IgD-negative memory B cell (primary cell): ENCODE results near the gene EYS. TPM values are rescaled to one million over a fixed set of nuclear protein-coding genes. Genes with fewer than 3 reads are reported as not detected.

Experiments used
- H3K27ac Mint-ChIP-seq, 3 donors: one replicate each; pipeline ENCODE4 v1.8.0; 2020 to 2022; ENCODE audit warnings: mild to moderate bottlenecking in 3 of 3, mixed read lengths in 3 of 3, moderate library complexity in 1 of 3
- H3K27me3 Mint-ChIP-seq: one replicate; pipeline ENCODE4 v1.8.0; 2021; ENCODE audit warnings: mixed read lengths
- H3K36me3 Mint-ChIP-seq: one replicate; pipeline ENCODE4 v1.8.0; 2020; ENCODE audit warnings: mild to moderate bottlenecking, mixed read lengths
- H3K4me1 Mint-ChIP-seq, 3 donors: one replicate each; pipeline ENCODE4 v1.8.0; 2020 to 2022; ENCODE audit warnings: mixed read lengths in 3 of 3, mild to moderate bottlenecking in 1 of 3
- H3K4me3 Mint-ChIP-seq, 4 donors: one replicate each; pipeline ENCODE4 v1.8.0; 2020 to 2022; ENCODE audit warnings: mild to moderate bottlenecking in 4 of 4, mixed read lengths in 4 of 4, moderate library complexity in 3 of 4
- H3K9me3 Mint-ChIP-seq, 3 donors: one replicate each; pipeline ENCODE4 v1.8.0; 2020 to 2021; ENCODE audit warnings: mixed read lengths in 3 of 3, mild to moderate bottlenecking in 1 of 3
- polyA plus RNA-seq: library from polyadenylated mRNA; unstranded; fragments of 300-500 nt; fragmentation: Illumina TruSeq; gene quantifications from one replicate; pipeline ENCODE4 v1.2.3, GENCODE V29; 2021

Gene EYS
- polyA plus RNA-seq, 1 donor from 2014 or later, result 0.04 TPM

DNA sequence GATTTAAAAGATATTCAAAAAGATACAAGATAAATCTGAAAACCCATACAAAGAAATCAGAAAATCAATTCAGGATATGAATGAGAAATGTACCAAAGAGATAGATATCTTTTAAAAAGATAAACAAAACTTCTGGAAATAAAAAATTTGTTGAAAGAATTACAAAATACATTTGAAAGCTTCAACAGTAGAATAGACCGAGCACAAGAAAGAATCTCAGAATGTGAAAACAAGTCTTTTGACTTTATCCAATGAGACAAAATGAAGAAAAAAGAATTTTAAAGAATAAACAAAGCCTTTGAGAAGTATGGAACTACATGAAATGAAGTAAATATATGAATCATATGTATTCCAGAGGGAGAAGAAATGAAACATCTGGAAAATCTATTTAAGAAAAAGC, 1011.0 kb downstream of the EYS start:
- peaks cover 6 to 15% (median 7%) of the 10 kb centered on the region in 3 donors for H3K9me3 Mint-ChIP-seq
- H3K27me3 Mint-ChIP-seq, result no peaks in the 10 kb centered on the region
- H3K4me1 Mint-ChIP-seq, result no peaks in the 10 kb centered on the region
- H3K4me3 Mint-ChIP-seq, result no peak overlapping the region
- H3K27ac Mint-ChIP-seq, result no peak overlapping the region
- H3K36me3 Mint-ChIP-seq, result no peaks in the 10 kb centered on the region

- H3K4me1 Mint-ChIP-seq, result no peaks in the 10 kb centered on the region
- H3K9me3 Mint-ChIP-seq, result peaks cover 6 to 16% (median 7%) of the 10 kb centered on the region in 3 donors
- no peaks in the 10 kb centered on the region for H3K27me3 Mint-ChIP-seq
- no peak overlapping the region for H3K27ac Mint-ChIP-seq
- H3K36me3 Mint-ChIP-seq, result no peaks in the 10 kb centered on the region
- no peak overlapping the region for H3K4me3 Mint-ChIP-seq
Measured at GRCh38 chr6:64694356-64694755, 1012.7 kb downstream of the EYS start.

DNA sequence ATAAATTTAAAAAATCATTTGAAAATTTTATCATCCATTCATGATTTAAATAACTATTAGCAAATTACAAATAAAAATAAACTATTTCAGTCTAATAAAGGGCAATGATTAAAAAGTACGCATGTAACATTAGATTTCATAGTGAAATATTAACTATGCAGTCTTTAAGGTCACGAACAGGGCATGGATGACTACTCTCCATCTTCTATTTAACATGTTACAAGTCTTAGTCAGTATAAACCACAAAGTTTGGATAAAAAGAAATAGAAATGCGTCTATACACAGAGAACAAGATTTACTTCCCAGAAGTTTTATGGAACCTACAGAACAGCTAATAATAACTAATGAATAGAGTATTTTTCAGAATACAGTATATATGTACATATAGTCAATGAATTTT, 1016.0 kb downstream of the EYS start:
- Mint-ChIP-seq H3K36me3 (no peaks in the 10 kb centered on the region), H3K9me3 (peaks cover 2 to 9% (median 2%) of the 10 kb centered on the region in 3 donors), H3K4me1 (no peaks in the 10 kb centered on the region), H3K27ac (no peak overlapping the region), H3K27me3 (no peaks in the 10 kb centered on the region), H3K4me3 (no peak overlapping the region)

- Mint-ChIP-seq H3K36me3 (no peaks in the 10 kb centered on the region), H3K9me3 (no peaks in the 10 kb centered on the region), H3K4me3 (no peak overlapping the region), H3K27ac (no peak overlapping the region), H3K27me3 (no peaks in the 10 kb centered on the region), H3K4me1 (no peaks in the 10 kb centered on the region)
Measured at GRCh38 chr6:64685401-64685800, 1021.6 kb downstream of the EYS start.

- Mint-ChIP-seq H3K36me3 (no peaks in the 10 kb centered on the region), H3K4me3 (no peak overlapping the region), H3K27ac (no peak overlapping the region), H3K27me3 (no peaks in the 10 kb centered on the region), H3K9me3 (no peaks in the 10 kb centered on the region), H3K4me1 (no peaks in the 10 kb centered on the region)
Measured at GRCh38 chr6:64683682-64684081, 1023.3 kb downstream of the EYS start.

DNA sequence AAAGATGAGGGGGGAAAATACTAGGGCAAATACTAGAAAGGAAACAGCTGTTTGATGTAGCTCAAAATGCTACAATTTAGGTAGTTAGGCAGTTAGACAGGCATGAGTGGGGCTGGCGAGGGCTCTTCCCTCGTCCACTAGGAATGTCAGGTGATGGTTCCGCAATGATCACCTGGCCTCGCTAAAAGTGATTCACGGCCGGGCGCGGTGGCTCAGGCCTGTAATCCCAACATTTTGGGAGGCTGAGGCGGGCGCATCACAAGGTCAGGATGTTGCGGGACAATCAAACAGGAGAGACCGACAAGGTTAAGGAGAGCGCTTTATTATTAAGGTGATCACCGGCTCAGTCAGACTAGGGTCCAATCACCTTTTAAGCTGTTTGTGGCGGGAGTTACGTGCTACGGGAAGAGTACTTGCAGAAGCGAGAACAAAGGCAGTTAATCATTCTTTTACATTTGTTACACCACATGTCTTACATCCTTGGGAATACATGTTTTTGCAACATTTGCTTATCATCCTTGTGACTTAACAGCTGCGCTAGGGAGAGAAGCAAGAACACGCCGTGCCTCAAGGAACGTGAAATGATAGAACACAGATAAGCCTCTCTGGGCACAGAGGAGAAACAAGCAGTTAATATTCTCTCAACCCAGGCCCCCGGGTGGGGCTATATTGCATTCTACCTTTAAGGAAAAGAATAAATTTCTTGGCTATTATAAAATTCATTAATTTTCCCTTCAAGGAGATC, 1025.4 kb downstream of the EYS start:
- peaks cover 2% of the 10 kb centered on the region for H3K36me3 Mint-ChIP-seq
- H3K4me3 Mint-ChIP-seq, result no peak overlapping the region
- H3K27me3 Mint-ChIP-seq, result no peaks in the 10 kb centered on the region
- no peaks in the 10 kb centered on the region for H3K9me3 Mint-ChIP-seq
- H3K27ac Mint-ChIP-seq, result peak overlapping the region in 1 of 3 donors; percentile 47
- no peaks in the 10 kb centered on the region for H3K4me1 Mint-ChIP-seq

GRCh38 chr6:64680446-64680845, 1026.6 kb downstream of the EYS start:
- Mint-ChIP-seq H3K9me3 (no peaks in the 10 kb centered on the region), H3K27me3 (no peaks in the 10 kb centered on the region), H3K4me3 (no peak overlapping the region), H3K36me3 (peaks cover 2% of the 10 kb centered on the region), H3K27ac (no peak overlapping the region), H3K4me1 (no peaks in the 10 kb centered on the region)

GRCh38 chr6:64679416-64679815, 1027.6 kb downstream of the EYS start:
- Mint-ChIP-seq H3K27me3 (no peaks in the 10 kb centered on the region), H3K4me3 (no peak overlapping the region), H3K27ac (no peak overlapping the region), H3K4me1 (no peaks in the 10 kb centered on the region), H3K36me3 (peaks cover 2% of the 10 kb centered on the region), H3K9me3 (no peaks in the 10 kb centered on the region)

- H3K27ac Mint-ChIP-seq, result no peak overlapping the region
- H3K36me3 Mint-ChIP-seq, result no peaks in the 10 kb centered on the region
- H3K27me3 Mint-ChIP-seq, result no peaks in the 10 kb centered on the region
- no peak overlapping the region for H3K4me3 Mint-ChIP-seq
- no peaks in the 10 kb centered on the region for H3K4me1 Mint-ChIP-seq
- peaks cover 0 to 5% (median 0%) of the 10 kb centered on the region in 3 donors for H3K9me3 Mint-ChIP-seq
Measured at GRCh38 chr6:64672651-64673050, 1034.4 kb downstream of the EYS start.

DNA sequence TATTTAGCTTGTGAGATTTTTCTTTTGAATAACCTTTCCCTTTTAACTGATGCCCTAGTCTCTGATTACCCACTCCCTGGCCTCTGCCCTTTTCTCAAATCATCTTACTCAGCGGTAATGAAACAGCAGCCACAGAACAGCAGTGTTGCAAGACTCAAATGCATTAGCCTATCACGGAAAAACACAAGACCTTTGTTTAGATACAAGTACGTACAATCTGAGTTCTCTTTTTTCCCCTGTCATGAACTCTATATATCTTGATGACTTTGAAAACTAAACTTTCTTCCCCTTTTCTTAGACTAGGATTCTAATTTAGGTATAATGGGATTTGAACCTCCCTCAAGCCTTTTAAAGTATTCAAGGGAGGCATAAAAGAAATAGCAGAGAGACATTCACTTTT, 1034.9 kb downstream of the EYS start:
- H3K27ac Mint-ChIP-seq, result peak overlapping the region in 1 of 3 donors; percentile 43
- peaks cover 0 to 5% (median 0%) of the 10 kb centered on the region in 3 donors for H3K9me3 Mint-ChIP-seq
- no peaks in the 10 kb centered on the region for H3K36me3 Mint-ChIP-seq
- H3K27me3 Mint-ChIP-seq, result no peaks in the 10 kb centered on the region
- no peak overlapping the region for H3K4me3 Mint-ChIP-seq
- H3K4me1 Mint-ChIP-seq, result no peaks in the 10 kb centered on the region

DNA sequence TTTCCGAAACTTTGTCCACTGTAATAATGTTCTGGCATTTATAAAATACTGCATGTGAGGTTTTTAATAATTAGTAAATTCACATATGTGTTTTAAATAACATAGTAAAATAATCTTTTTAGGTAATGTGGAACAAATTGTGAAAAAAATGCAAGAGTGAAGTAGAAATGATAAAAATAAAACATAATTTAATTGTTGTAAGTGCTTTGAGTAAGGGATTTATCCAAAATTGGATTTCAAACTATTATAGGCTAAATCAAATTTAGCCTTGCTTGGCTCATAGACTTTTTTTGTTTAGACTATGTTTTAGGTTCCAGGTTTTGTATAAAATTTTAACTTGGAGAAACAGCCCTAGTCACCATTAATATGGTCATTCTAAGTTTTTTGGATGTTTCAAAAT, 1041.9 kb downstream of the EYS start:
- Mint-ChIP-seq H3K27ac (no peak overlapping the region), H3K9me3 (peaks cover 0 to 20% (median 1%) of the 10 kb centered on the region in 3 donors), H3K4me1 (no peaks in the 10 kb centered on the region), H3K4me3 (no peak overlapping the region), H3K27me3 (no peaks in the 10 kb centered on the region), H3K36me3 (no peaks in the 10 kb centered on the region)

- H3K9me3 Mint-ChIP-seq, result peaks cover 1 to 20% (median 2%) of the 10 kb centered on the region in 3 donors
- no peaks in the 10 kb centered on the region for H3K27me3 Mint-ChIP-seq
- H3K36me3 Mint-ChIP-seq, result no peaks in the 10 kb centered on the region
- no peak overlapping the region for H3K27ac Mint-ChIP-seq
- H3K4me1 Mint-ChIP-seq, result no peaks in the 10 kb centered on the region
- no peak overlapping the region for H3K4me3 Mint-ChIP-seq
Measured at GRCh38 chr6:64664480-64664879, 1042.5 kb downstream of the EYS start.

DNA sequence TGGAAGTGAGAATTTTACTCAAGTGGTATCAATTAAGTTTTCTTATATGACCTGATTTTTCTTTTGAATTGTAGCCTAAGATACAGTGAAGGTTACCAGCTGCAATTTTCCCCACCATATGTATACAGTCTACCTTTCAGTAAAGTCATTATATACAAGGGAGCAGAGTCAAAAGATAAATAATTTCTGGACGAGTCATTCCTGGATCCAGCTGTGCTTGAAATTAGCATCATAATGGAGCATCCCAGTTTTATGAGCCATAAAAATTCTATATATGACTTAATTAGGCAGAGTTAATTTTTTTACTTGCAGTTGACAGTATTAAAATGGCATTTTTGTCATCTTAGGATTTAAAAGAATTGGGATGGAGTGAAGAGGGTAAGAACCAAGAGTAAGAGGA, 1063.0 kb downstream of the EYS start:
- no peak overlapping the region for H3K27ac Mint-ChIP-seq
- H3K9me3 Mint-ChIP-seq, result peaks cover 1 to 3% (median 2%) of the 10 kb centered on the region in 3 donors
- H3K4me1 Mint-ChIP-seq, result no peaks in the 10 kb centered on the region
- H3K4me3 Mint-ChIP-seq, result no peak overlapping the region
- no peaks in the 10 kb centered on the region for H3K27me3 Mint-ChIP-seq
- no peaks in the 10 kb centered on the region for H3K36me3 Mint-ChIP-seq

GRCh38 chr6:64630901-64631300, 1076.1 kb downstream of the EYS start:
- H3K27me3 Mint-ChIP-seq, result no peaks in the 10 kb centered on the region
- no peak overlapping the region for H3K4me3 Mint-ChIP-seq
- no peaks in the 10 kb centered on the region for H3K4me1 Mint-ChIP-seq
- peaks cover 2 to 8% (median 2%) of the 10 kb centered on the region in 3 donors for H3K9me3 Mint-ChIP-seq
- H3K36me3 Mint-ChIP-seq, result no peaks in the 10 kb centered on the region
- H3K27ac Mint-ChIP-seq, result no peak overlapping the region

GRCh38 chr6:64622944-64623343, 1084.1 kb downstream of the EYS start:
- Mint-ChIP-seq H3K4me3 (no peak overlapping the region), H3K9me3 (peaks cover 2 to 8% (median 7%) of the 10 kb centered on the region in 3 donors), H3K27ac (no peak overlapping the region), H3K4me1 (no peaks in the 10 kb centered on the region), H3K36me3 (no peaks in the 10 kb centered on the region), H3K27me3 (no peaks in the 10 kb centered on the region)

GRCh38 chr6:64602993-64603392, 1104.0 kb downstream of the EYS start:
- Mint-ChIP-seq H3K36me3 (no peaks in the 10 kb centered on the region), H3K4me1 (no peaks in the 10 kb centered on the region), H3K27ac (no peak overlapping the region), H3K4me3 (no peak overlapping the region), H3K27me3 (no peaks in the 10 kb centered on the region), H3K9me3 (peaks cover 2 to 7% (median 3%) of the 10 kb centered on the region in 3 donors)
